Chondrocyte (in vitro differentiated cells): Measurements from ENCODE around the gene LMBR1L. TPM values are rescaled to one million over a fixed set of nuclear protein-coding genes. Genes with fewer than 3 reads are reported as not detected.
A peak's percentile ranks its signal among the peaks of the same experiment; 100 is the strongest.

Experiments used
- DNase-seq: peaks from one replicate; pipeline ENCODE4 v3.0.0; 2021; ENCODE audit warnings: mixed read lengths, low spot score
- H3K27ac Mint-ChIP-seq: one replicate; pipeline ENCODE4 v1.8.0; 2021; ENCODE audit warnings: mild to moderate bottlenecking, moderate library complexity, mixed read lengths; ENCODE audit not compliant: unreplicated experiment
- H3K27me3 Mint-ChIP-seq: 2 replicates; pipeline ENCODE4 v1.8.0; 2021; ENCODE audit warnings: low read depth, mixed read lengths
- H3K36me3 Mint-ChIP-seq: 2 replicates; pipeline ENCODE4 v1.8.0; 2021; ENCODE audit warnings: low read depth, mixed read lengths
- H3K4me1 Mint-ChIP-seq: 2 replicates; pipeline ENCODE4 v1.8.0; 2021; ENCODE audit warnings: low read depth, mild to moderate bottlenecking, mixed read lengths
- H3K4me3 Mint-ChIP-seq: one replicate; pipeline ENCODE4 v1.8.0; 2021; ENCODE audit warnings: mild to moderate bottlenecking, moderate library complexity, mixed read lengths; ENCODE audit not compliant: unreplicated experiment
- H3K9me3 Mint-ChIP-seq: 2 replicates; pipeline ENCODE4 v1.8.0; 2021; ENCODE audit warnings: low read depth, mixed read lengths
- CTCF ChIP-seq: fragments of 200-600 bp; sonication (generic); IDR thresholded peaks from 2 replicates; pipeline ENCODE4 v1.5.0; 2021; ENCODE audit warnings: antibody characterized with exemption, mild to moderate bottlenecking, moderate library complexity
- total RNA-seq: library from RNA; stranded (reverse); gene quantifications from 3 replicates; pipeline ENCODE4 v1.2.1, GENCODE V29; 2021

LMBR1L gene
- total RNA-seq, 1 donor from 2014 or later, result 46.9 TPM

- no peak for DNase-seq
- peaks cover 6% of the 10 kb centered on the region for H3K27me3 Mint-ChIP-seq
- no peaks in the 10 kb centered on the region for H3K4me1 Mint-ChIP-seq
- no peaks in the 10 kb centered on the region for H3K9me3 Mint-ChIP-seq
- no peak for TF ChIP-seq CTCF
- H3K4me3 Mint-ChIP-seq, result no peak overlapping the region
- no peaks in the 10 kb centered on the region for H3K36me3 Mint-ChIP-seq
- H3K27ac Mint-ChIP-seq, result no peak overlapping the region
Observed at GRCh38 chr12:49079793-49080192, 30.9 kb downstream of the LMBR1L start.

GRCh38 chr12:49070971-49071370 lies 39.7 kb downstream of the LMBR1L start:
- Mint-ChIP-seq H3K27ac (no peak overlapping the region), H3K4me3 (no peak overlapping the region), H3K27me3 (no peaks in the 10 kb centered on the region), H3K4me1 (peaks cover 16% of the 10 kb centered on the region), H3K36me3 (no peaks in the 10 kb centered on the region), H3K9me3 (no peaks in the 10 kb centered on the region)
- peak; percentile 26 for DNase-seq
- TF ChIP-seq CTCF, result no peak

GRCh38 chr12:49069507-49070346 lies 40.9 kb downstream of the LMBR1L start, which contains the start of gene RHEBL1:
Gene RHEBL1, minus strand, starts transcription at chr12:49069979. Its CDS starts 194 bp downstream, at chr12:49069785.
- H3K4me1 Mint-ChIP-seq, result peaks cover 16% of the 10 kb centered on the region
- H3K4me3 Mint-ChIP-seq, result peak within 1 kb of the TSS; percentile 98
- peak within 1 kb of the TSS; percentile 95 for H3K27ac Mint-ChIP-seq
- peak; percentile 98 for DNase-seq
- H3K27me3 Mint-ChIP-seq, result no peaks in the 10 kb centered on the region
- H3K9me3 Mint-ChIP-seq, result no peaks in the 10 kb centered on the region
- no peaks in the 10 kb centered on the region for H3K36me3 Mint-ChIP-seq
- peak; percentile 46 for TF ChIP-seq CTCF

DNA sequence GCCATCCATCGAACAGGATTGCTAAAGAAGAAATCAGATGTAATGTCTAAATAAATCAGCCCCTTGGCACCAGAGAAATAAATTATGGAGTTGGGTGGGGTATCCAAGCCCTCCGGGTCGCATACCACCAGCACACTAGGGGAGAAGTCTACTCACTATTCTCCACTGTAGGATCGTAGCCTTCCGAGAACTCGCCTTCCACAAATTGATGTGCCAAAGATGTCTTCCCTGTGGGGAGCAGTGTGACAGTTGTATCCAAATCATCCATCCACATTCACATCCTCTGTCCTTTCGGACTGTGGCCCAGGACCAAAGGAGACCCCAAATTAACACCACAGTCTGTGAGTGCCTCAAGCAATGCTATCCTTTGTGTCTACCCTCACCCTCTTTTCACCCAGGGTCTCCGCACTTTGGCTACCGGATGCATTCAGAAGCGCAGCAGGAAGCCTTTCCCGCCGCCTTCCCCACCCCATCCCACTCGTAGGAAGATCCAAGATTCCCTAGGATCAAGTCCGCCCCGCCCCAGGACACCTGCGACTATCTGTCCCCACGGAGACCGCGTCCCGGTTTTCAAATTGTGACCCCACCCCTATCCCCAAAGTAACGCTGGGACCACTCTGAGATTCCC lies 41.7 kb downstream of the LMBR1L start:
- Mint-ChIP-seq H3K9me3 (no peaks in the 10 kb centered on the region), H3K4me1 (peaks cover 17% of the 10 kb centered on the region), H3K36me3 (no peaks in the 10 kb centered on the region), H3K27ac (peak overlapping the region; percentile 95), H3K4me3 (peak overlapping the region; percentile 98), H3K27me3 (no peaks in the 10 kb centered on the region)
- no peak for TF ChIP-seq CTCF
- no peak for DNase-seq

GRCh38 chr12:49066120-49066519 lies 44.5 kb downstream of the LMBR1L start:
- H3K9me3 Mint-ChIP-seq, result no peaks in the 10 kb centered on the region
- no peaks in the 10 kb centered on the region for H3K27me3 Mint-ChIP-seq
- DNase-seq, result no peak
- no peaks in the 10 kb centered on the region for H3K36me3 Mint-ChIP-seq
- no peak overlapping the region for H3K4me3 Mint-ChIP-seq
- no peak overlapping the region for H3K27ac Mint-ChIP-seq
- peaks cover 25% of the 10 kb centered on the region for H3K4me1 Mint-ChIP-seq
- no peak for TF ChIP-seq CTCF
